Subcutaneous adipose tissue (tissue), 4 donors: ENCODE data around the gene MOSPD3. TPM values are rescaled to one million over a fixed set of nuclear protein-coding genes. Genes with fewer than 3 reads are reported as not detected.

ENCODE experiments used
- total RNA-seq, 4 donors: library from RNA; depleted of rRNA; stranded (reverse); fragments of >200 nt; gene quantifications; one replicate each; pipeline ENCODE4 v1.1.0, GENCODE V29; 2016
- TF ChIP-seq, protein P1 (sequence below): fragments of 450-650 bp; IDR thresholded peaks from one replicate; pipeline ENCODE4 v1.5.1; 2016; ENCODE audit warnings: low read depth, mild to moderate bottlenecking, control low read depth, antibody characterized with exemption, moderate library complexity

The MOSPD3 gene
- total RNA-seq, 4 donors from 2014 or later, result 4.8 to 15.3 (median 11.7) TPM

DNA sequence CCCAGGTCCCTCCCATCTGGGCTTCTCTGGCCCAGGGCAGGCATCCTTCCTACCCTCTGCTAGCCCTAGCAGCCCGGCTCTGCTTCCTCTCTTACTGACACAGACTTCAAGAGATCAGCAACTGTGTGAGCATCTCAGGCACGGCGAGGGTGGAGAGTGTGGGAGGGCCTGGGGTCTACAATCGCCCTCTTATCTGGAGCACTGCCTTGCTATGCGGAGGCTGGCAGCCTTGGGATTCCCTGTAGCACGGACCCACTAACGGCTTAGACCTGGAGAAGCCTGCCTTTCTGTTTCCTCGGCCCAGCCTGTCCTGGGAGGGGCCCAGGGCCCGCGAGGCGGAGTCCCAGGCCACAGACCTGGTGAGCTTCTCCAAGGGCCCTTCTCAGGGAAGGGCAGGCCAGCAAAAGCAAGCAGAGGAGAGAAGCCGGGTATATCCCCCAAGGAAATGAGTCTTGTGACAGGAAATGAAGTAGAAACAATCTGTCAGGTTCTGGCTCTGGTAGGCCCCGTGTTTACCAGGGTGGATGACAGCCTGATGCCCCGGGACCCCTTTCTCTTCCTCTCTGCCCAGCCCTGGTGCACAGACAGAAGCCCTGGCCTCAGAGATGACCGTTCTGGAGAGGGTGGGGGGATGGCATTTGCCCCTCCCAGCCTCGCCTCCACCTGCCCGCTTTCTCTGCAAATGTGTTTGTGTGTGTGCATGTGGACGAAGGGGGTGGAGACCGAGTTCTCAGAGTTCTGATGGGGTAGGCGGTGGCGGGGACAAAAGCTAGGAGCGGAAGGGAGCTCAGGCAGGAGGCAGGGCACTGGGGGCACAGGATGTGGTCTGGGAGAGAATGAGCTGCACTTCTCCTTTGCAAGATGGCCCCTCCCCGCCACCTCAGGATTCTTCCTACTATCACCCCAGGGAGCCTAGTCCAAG lies 28.9 kb upstream of the MOSPD3 start:
- TF ChIP-seq, protein P1, sequence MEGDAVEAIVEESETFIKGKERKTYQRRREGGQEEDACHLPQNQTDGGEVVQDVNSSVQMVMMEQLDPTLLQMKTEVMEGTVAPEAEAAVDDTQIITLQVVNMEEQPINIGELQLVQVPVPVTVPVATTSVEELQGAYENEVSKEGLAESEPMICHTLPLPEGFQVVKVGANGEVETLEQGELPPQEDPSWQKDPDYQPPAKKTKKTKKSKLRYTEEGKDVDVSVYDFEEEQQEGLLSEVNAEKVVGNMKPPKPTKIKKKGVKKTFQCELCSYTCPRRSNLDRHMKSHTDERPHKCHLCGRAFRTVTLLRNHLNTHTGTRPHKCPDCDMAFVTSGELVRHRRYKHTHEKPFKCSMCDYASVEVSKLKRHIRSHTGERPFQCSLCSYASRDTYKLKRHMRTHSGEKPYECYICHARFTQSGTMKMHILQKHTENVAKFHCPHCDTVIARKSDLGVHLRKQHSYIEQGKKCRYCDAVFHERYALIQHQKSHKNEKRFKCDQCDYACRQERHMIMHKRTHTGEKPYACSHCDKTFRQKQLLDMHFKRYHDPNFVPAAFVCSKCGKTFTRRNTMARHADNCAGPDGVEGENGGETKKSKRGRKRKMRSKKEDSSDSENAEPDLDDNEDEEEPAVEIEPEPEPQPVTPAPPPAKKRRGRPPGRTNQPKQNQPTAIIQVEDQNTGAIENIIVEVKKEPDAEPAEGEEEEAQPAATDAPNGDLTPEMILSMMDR, result no peak

DNA sequence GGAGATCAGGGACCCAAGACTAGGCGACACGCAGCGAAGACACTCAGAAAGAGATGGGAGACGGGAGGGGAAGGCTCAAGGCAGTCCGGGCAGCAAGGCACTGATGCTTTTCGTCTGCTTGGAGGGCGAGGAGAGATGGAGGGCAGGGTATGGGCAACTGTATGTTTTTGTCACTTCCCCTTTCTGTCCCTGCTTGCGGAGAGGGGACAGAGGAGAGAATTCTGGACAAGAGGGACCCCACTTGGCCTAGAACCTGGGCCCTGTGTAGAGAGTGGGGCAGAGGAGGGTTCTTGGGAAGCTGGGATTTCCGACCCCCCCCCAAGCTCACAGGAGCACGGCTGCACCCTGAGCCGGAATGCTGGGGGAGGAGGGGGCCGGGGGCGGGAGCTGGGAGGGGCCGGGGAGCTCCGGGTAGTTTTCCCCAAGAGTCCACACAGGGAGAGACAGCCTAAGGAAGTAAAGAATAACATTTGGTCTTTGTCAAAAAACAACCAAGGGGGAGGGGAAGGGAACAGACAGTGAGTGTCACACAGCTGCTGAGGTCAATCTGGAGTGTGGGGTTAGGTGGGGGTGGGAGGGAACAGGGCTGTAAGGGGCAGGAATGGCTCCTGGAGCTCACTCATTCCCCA lies 28.2 kb upstream of the MOSPD3 start:
- TF ChIP-seq, protein P1, result no peak

DNA sequence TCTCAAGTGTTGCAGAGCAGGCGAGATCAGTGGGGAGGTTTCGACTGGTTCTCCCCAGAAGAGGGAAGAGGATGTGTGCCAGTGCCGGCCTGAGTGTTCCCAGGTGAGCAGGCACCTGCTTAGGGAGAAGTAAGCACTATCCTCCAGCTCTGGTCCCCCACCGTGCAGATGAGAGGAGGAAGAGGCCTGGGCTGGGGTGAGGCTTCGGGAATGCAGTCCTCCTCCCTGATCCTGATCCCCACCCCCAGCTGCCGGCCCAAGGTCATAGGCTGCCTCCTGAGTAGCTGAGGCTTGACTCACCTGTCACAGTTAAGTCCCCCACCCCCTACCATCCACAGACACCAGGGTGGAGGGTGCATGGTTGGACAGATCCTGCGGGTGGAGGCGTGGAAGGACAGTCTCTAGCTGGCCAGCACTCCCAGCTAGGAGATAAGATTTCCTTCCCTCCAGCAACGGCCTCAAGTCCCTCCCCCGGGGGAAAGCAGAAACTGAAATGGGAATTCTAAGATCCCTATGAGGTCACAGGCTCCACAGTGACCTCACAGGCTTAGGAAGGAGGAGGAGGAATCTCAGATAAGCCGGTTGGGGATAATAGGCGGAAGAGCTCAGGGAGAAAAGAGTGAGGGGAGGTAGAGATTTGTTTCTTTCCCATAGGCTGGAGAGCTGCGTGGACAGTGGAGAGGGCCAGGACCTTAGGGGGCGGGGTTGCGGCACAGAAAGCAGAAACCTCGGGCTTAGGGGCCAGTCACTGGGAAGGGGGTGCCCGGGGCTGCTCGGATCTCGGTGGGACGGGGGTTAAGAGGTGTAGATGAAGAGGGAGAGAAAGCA lies 27.4 kb upstream of the MOSPD3 start:
- TF ChIP-seq, protein P1, result no peak

DNA sequence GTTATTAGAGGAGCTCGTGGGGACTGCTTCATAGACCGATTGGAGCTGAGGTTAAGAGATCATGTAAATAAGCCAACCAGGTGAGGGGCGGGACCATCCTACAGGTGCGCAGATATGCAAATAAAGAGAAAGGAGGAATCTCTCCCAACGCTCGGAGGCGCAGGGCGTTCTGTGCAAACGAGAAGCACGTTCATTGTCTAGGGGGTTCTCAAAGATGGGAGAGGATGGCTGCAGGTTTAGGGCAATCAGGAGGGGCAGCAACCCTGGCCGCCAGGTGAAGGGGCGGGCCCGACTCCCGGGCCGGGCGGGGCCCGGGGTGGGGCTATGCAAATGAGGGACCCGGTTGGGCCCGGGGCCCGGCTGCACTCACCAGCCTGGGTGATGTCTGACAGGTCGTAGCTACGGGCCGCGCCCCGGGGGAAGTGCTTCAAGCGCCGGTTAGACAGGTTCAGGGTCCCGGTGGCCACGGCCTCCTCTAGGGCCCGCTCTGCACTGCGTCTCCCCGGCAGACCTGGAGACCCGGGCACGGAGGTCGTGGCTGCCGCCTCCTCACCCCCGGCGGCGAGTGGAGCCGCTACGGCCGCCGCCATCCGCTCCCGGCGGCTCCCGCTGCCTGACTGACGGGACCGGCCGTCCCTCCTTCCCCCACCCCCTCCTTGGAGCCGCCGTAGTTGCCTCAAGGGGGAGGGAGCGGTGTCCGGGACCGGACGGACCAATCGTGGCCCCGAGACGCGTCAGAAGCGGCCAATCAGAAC lies 26.7 kb upstream of the MOSPD3 start, which contains the start of gene LRCH4:
Gene LRCH4 (minus strand): TSS at position 619 of the 755 bp plus-strand sequence. CDS start 29 bp downstream, at position 590.
- TF ChIP-seq, protein P1, result no peak

DNA sequence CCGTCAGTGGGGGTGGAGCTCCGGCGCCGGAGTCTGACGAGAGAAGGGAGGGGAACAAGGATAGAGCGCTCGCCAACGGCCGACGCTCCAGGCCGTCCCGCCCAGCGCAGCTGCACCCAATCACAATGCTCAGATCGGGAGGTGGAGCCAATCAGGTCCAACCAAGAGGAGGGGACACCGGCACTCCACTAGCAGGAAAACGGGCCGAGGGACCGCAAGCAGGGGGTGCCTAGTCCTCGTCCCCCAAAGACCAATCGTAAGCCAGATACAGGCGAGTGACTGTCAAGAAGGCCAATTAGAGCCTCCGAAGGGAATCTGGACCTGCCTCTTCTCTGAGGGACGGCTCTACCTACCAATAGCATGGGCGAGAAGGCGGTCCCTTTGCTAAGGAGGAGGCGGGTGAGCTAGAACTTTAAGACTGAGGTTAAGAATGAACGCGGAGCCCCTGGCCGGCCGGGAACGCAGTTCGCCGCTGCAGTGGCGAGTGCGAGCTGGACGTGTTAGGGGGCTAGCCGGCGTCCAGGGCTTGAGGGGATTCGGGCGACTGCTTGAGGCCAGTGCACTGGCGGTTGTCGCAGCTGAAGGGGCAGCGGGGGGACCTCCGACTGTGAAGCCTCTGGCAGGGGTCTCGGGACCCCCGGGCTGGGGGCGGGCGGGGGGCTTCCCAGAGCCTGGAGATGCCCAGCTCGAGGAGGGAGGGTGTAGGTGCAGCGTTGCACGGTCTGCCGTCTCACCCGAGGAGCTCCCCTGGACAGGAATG lies 25.9 kb upstream of the MOSPD3 start, which contains the start of gene FBXO24:
Gene FBXO24 (plus strand): TSS at position 63 of the 760 bp plus-strand sequence. CDS start 298 bp downstream, at position 361.
- TF ChIP-seq, protein P1, result peak; percentile 30

DNA sequence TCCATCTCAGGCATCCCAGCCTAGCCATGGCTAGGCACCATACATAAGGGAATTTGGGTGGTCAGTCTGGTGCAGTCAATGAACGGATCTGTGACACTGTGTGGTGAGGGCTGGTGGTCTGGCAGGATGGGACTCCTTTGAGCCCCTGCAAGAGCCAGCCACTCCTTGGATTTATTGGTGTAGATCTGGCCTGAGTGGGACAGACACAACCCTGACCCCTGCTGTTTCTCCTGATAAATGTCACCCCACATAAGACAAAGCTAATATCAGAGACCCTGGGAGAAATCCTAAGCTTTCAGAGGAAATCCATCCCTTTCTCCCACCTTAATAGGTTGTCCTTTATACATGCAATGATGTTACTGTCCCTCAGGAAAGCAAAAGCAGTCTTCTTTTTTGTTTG lies 23.9 kb upstream of the MOSPD3 start:
- TF ChIP-seq, protein P1, result no peak
